Right ventricle myocardium superior (tissue), 1 donor: ENCODE measurements around the gene AACS. TPM values are rescaled to one million over a fixed set of nuclear protein-coding genes. Genes with fewer than 3 reads are reported as not detected.
"Not testable (repeated sequence)": the region's sequence is repeated elsewhere in the genome, so short reads cannot be mapped to it uniquely, and the experiment has no call there.

Experiments
- ATAC-seq: fragments of 200-7000 bp; cut with Tn5 transposase; one replicate; pipeline ENCODE4 v1.9.1; 2020; ENCODE audit warnings: mild to moderate bottlenecking; ENCODE audit not compliant: poor library complexity
- DNase-seq: peaks from one replicate; pipeline ENCODE4 v3.0.0-alpha.2; 2020
- intact Hi-C: fragments of 100-400 bp; cut with DNase I; formaldehyde crosslinking; loops from one replicate; pipeline ENCODE4 v1.11.2; 2022
- total RNA-seq: library from RNA; stranded (reverse); fragmentation: NEBNext Ultra II Directional; extraction: Animal tissue kit (Norgen Biotek cat#: 25700); gene quantifications from one replicate; pipeline ENCODE4 v1.2.1, GENCODE V29; 2021
- donor health status: DM: no; HTN: yes; CAD: no; lungs with severe emphysema.

AACS gene
- total RNA-seq, 1 donor from 2014 or later = 11.3 TPM

DNA sequence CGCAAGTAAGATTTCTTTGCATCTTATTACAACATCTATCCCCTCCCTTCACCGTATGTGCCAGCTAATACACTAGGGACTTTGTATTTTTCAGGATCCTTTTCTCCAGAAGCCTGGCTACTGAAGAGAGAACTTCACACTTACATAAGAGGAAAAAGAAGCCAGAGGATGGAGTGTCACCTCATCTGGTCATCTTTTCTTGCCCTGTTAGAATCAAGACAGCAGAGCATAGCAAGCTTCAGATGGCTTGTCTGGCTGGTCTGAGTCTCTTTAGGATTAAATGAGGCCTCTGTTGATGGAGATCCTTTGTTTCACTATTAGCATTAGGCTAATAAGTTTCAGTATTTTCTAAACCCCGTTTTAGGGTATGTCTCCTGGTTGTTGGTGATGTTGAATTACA, 14.4 kb upstream of the AACS start:
- ATAC-seq (no peak), DNase-seq (no peak)
- intact Hi-C loops = no loop called here

GRCh38 chr12:125053821-125054220, 11.4 kb upstream of the AACS start:
- DNase-seq (no peak), ATAC-seq (no peak)
- intact Hi-C loops = no loop called here

- ATAC-seq (no peak), DNase-seq (no peak)
- intact Hi-C loops = no loop called here
Measured at GRCh38 chr12:125055591-125055990, 9.6 kb upstream of the AACS start.

DNA sequence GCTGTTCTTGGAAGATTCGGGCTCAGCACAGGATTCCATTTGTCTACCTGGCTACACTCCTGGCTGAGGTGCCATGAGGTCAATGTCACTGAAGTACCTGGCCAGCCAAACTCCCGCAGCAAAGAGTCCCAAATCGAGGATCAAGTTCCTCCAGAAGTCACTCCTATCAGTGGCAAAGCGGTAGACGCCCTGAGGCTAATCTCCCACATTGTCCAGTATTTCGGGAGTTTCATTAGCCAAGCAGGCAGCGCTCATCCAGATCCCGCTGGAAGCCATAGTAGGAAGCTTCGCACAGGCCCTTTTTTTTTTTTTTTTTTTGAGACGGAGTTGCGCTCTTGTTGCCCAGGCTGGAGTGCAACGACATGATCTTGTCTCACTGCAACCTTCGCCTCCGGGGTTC, 8.9 kb upstream of the AACS start:
- no peak for ATAC-seq
- intact Hi-C loops = no loop called here
- no peak for DNase-seq

GRCh38 chr12:125057708-125058107, 7.5 kb upstream of the AACS start:
- DNase-seq = no peak
- ATAC-seq = no peak
- intact Hi-C loops = no loop called here

GRCh38 chr12:125061229-125061628, 4.0 kb upstream of the AACS start:
- intact Hi-C loops = no loop called here
- no peak for ATAC-seq
- DNase-seq = no peak

DNA sequence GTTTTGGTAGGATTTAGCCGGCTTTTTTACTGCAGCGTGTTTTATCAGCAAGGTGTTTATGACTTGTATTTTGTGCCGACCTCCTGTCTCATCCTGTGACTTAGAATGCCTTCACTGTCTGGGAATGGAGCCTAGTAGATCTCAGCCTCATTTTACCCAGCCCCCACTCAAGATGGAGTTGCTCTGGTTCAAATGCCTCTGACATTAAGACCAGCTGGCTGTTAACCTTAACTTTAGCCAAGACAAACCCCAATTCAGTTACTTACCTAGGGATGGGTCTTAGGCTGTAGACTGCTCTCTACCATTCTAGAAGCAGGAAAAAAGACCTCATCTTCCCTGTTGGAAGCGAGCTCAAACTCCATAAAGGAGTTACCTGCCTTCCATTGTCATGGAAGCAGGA, 1.7 kb upstream of the AACS start:
- intact Hi-C loops, DNase-seq, ATAC-seq: not testable (repeated sequence)

DNA sequence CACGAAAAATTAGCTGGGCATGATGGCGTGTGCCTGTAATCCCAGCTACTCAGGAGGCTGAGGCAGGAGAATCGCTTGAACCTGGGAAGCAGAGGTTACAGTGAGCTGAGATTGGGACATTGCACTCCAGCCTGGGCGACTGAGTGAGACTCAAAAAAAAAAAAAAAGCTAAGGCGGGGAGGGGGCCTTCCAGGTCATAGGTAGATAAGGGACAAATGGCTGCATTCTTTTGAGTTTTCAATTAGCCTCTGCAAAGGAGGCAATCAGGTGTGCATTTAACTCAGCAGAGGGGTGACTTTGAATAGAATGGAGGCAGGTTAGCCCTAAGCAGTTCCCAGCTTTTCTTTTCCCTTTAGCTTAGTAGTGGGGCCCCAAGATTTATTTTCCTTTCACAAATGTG, 743 bp upstream of the AACS start:
- intact Hi-C loops = no loop called here
- ATAC-seq (no peak), DNase-seq (no peak)

DNA sequence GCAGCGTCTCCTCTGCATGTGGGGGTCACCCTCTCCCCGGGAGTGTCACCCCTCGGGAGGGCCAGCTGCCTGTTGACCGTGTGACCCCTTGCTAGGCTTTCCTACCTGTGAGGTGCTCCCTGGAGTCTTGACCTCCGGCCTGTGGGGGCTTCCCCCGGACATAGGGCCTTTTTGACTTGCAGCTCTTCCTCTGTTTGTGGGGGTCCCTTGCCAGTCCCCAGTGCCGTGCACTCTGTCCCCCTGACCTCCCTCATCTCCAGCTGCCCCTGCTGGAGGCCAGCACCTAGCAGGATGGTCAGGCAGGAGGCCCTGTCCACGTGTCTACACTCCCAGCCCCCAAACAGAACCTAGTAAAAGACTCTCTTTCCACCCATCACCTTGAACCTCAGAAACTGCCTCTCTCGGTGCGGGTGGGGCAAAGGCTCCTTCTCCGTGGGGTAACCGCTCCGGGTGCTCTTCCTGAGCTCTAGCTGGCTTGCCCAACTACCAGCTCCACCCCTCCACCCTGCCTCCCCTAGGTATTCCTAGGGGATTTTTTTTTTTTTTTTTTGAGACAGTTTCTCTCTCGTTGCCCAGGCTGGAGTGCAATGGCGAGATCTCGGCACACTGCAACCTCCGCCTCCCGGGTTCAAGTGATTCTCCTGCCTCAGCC, 810 bp downstream of the AACS start:
- intact Hi-C loops = loop anchor here (5.0 kb wide), 1 partner anchor 74 kb away; the partner anchor contains the start of gene BRI3BP
- no peak for DNase-seq
- ATAC-seq = peak; percentile 2

GRCh38 chr12:125068391-125068790, 3.2 kb downstream of the AACS start:
- ATAC-seq (no peak), DNase-seq (no peak)
- intact Hi-C loops = loop anchor here (5.0 kb wide), 1 partner anchor 76 kb away; the partner anchor contains the start of gene BRI3BP

DNA sequence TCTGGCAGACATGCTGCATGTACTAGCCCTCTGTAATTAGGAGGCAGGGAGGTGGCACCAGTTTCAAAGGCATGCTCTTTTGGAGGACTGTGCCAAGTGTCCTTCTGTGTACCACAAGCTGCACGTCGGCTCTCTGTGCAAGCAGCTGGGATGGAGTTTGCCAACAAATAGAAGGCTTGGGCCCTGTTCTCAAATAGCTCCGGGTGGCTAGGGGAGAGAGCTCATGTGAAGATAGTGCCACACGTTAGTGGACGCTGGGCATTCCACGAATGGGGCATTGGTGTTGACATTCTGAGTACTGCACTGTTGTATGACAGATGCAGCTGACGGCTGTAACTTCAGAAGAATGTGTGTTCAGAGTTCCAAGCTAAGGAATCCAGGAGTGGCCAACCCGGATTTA, 4.4 kb downstream of the AACS start:
- no peak for DNase-seq
- intact Hi-C loops = loop anchor here (5.0 kb wide), 1 partner anchor 77 kb away; the partner anchor contains the start of gene BRI3BP
- ATAC-seq = peak; percentile 50

GRCh38 chr12:125070112-125070511, 4.9 kb downstream of the AACS start:
- ATAC-seq = no peak
- DNase-seq = no peak
- intact Hi-C loops = no loop called here

DNA sequence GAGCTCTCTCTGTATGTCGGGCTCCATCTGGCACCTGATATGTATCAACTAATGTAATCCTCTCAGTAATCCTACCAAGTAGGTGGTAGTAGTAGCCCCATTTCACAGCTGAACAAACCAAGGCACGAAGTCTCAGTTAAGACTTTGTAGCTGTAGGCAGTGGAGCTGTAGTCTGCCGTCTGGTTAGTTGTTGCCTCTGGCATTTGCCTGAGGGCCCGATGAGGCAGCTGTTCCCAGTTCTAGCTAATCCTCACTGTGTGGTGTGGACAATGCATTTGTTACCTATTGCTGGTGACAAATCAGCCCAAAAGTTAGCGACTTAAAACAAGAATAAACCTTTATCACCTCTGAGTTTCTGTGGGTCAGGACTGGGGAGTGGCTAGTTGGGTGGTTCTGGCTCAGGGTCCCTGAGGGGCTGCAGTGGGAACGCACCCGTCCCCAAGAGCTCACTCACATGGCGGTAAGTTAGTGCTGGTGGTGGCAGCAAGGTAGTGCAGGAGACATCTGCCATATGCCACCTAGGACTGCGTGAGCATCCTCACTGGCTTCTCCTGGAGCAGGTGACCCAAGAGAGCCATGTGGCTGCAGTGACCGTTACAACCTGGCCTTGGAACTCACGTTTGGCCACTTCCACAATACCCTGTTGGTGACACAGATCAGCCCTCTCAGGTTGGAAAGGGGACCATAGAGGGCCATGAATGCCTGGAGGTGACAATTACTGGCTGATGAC, 5.6 kb downstream of the AACS start:
- intact Hi-C loops = no loop called here
- DNase-seq (no peak), ATAC-seq (no peak)

- ATAC-seq = no peak
- intact Hi-C loops = no loop called here
- no peak for DNase-seq
Measured at GRCh38 chr12:125071456-125071855, 6.2 kb downstream of the AACS start.

GRCh38 chr12:125072496-125072895, 7.3 kb downstream of the AACS start:
- no peak for DNase-seq
- intact Hi-C loops = no loop called here
- ATAC-seq = no peak

DNA sequence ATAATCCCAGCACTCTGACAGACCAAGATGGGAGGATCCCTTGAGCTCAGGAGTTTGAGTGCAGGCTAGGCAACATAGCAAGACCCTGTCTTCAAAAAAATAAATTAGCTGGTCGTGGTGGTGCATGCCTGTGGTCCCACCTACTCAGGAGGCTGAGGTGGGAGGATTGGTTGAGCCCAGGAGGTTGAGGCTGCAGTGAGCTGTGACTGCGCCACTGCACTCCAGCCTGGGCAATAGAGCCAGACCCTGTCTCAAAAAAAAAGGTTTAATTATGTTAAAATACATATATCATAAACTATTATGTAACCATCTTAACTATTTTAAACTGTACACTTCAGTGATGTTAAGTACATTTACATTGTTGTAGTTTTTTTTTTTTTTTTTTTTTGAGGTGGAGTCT, 9.1 kb downstream of the AACS start:
- ATAC-seq, intact Hi-C loops, DNase-seq: not testable (repeated sequence)

DNA sequence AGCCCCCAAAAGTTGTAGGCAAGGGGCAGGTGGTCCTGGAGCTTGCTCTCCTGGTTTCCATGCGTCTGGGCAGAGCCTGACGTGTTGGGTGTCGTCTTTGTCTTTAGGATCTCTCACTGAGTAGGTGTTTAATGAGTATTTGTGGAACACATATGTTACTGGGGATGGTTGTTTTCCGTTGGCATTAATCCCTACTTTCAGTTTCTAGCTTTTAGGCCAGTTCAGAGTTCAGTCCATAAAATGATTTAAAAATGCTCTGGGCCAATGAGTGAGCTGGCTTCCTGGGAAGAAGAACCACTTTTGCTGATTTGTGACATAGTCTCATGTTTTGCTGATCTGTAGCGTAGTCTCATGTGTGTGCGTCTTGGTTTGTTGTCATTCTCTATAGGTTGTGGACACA, 10.9 kb downstream of the AACS start:
- intact Hi-C loops = no loop called here
- no peak for DNase-seq
- no peak for ATAC-seq

DNA sequence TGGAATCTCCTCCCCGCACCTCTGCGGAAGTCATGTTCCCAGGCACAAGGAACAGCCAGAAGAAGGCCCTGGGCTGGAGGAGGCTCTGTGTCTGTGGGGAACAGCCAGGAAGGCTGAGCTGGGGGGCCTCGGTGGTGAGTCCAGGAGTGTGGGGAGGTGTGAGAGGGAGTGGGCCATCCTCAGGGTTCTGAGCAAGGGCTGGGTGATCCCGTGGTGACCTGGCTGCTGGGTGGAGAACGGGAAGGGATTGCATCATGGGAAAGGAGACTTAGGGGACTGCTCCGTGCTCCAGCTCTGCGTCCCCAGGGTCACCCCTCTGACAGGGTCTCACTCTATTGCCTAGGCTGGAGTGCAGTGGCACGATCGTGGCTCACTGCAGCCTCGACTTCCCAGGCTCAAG, 13.8 kb downstream of the AACS start:
- ATAC-seq (no peak), DNase-seq (no peak)
- intact Hi-C loops = no loop called here

DNA sequence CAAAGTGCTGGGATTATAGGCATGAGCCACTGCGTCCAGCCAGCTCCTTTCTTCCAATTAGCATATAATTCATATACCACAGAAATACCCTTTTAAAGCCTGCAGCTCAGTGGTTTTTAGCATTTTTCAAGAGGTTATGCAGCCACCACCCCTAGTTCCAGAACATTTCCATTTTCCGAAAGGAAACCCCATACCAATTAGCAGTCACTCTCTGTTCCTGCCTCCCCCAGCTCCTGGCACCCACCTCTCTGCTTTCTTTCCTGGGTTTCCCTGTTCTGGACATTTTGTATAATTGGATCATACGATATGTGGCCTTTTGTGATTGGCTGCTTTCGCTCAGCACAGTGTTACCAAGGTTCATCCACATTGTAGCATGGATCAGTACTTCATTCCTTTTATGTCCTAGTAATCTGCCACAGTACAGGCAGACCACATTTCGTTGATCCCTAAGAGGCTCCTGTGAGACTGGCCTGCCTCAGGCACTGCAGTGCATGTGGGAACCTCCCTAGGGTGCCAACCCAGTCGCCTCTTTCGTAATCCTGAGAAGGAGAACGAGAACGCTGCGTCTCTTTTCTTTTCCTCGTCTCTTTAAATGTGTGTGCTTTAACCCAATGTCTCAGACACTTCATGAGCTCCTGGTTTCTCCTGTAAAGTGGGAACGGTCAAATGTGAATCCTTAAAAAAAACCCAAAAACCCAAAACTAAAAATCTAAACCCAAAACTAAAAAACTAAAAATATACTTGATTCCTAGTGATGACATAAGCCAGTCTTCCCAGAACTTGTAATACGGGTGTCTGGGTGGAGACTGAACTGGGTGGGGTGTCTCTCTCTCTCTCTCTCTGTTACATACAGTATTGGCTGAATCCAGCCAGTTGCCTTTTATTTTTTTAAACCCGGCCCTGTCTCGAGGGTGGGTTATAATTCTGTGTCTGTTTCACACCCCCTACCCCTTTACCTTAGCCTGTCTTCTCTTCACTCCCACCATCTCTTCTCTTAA, 14.7 kb downstream of the AACS start:
- peak; percentile 76 for DNase-seq
- intact Hi-C loops = no loop called here
- ATAC-seq = peak; percentile 93
